Endothelial cell of umbilical vein (primary cell): ENCODE measurements around the gene IQCH.

Source experiments
- CTCF ChIP-seq, 2 donors: IDR thresholded peaks; 1 replicate in 1 of 2; 2 replicates in 1 of 2; pipeline ENCODE4 v1.5.1; 2011; ENCODE audit warnings: low read length in 2 of 2, mild to moderate bottlenecking in 2 of 2, moderate library complexity in 2 of 2, control low read depth in 1 of 2, inconsistent platforms in 1 of 2, low read depth in 1 of 2; ENCODE audit not compliant: insufficient read depth in 1 of 2; ENCODE audit errors: extremely low read depth in 1 of 2
- EZH2 ChIP-seq: IDR thresholded peaks from 2 replicates; pipeline ENCODE4 v1.6.1; 2012; ENCODE audit warnings: borderline replicate concordance, low read depth, mild to moderate bottlenecking, moderate library complexity, low read length, inconsistent platforms; ENCODE audit not compliant: severe bottlenecking
- GATA2 ChIP-seq: IDR thresholded peaks from 2 replicates; pipeline ENCODE4 v1.7.0; 2011; ENCODE audit warnings: low read depth, mild to moderate bottlenecking, moderate library complexity, mixed read lengths, low read length; ENCODE audit not compliant: insufficient read length, insufficient read depth
- MAX ChIP-seq: IDR thresholded peaks from 2 replicates; pipeline ENCODE4 v1.6.1; 2011; ENCODE audit not compliant: insufficient read depth, insufficient read length
- MYC ChIP-seq: IDR thresholded peaks from one replicate; pipeline ENCODE4 v1.6.1; 2011; ENCODE audit warnings: mild to moderate bottlenecking, low read depth, low read length
- POLR2A ChIP-seq: IDR thresholded peaks from 2 replicates; pipeline ENCODE4 v1.6.1; 2012; ENCODE audit warnings: low read depth, mild to moderate bottlenecking, control low read depth, low read length

GRCh38 chr15:67474405-67475110, 220.0 kb downstream of the IQCH start:
- no peak for TF ChIP-seq POLR2A
- no peak for TF ChIP-seq CTCF (IDR thresholded peaks at IDR 0.05; ENCODE audit: extremely low read depth in 1 of 2, insufficient read depth in 1 of 2, low read depth in 1 of 2, low read length in 2 of 2)
- TF ChIP-seq MAX: no peak
- TF ChIP-seq EZH2: no peak
- TF ChIP-seq MYC: no peak
- TF ChIP-seq GATA2: no peak
